Measurements from ENCODE around the gene ANKEF1.

DNA sequence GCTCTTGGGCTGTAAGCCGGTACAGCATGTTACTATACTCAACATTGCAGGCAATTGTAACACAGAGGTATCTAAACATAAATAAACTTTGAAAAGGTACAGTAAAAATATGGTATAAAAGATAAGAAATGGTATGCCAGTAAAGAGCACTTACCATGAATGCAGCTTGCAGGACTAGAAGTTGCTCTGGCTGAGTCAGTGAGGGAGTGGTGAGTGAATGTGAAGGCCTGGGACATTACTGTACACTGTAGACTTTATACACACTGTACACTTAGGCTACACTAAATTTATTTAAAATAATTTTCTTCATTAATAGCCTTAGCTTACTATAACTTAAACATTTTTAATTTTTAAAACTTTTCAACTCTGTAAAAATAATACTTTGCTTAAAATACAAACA, 37.8 kb upstream of the ANKEF1 start:
- no peak for TF ChIP-seq POLR2A (IDR thresholded peaks at IDR 0.05)
- no peak for TF ChIP-seq CTCF (IDR thresholded peaks at IDR 0.05)

Measured in testis (tissue), 2 donors.